Activated CD4-positive, alpha-beta T cell treated with anti-CD3 and anti-CD28 coated beads, Interleukin-2, amount 50 U/mL, for 4 hours (primary cell): ENCODE data around the gene TMEM225B.
"Not testable (repeated sequence)": the region's sequence is repeated elsewhere in the genome, so short reads cannot be mapped to it uniquely, and the experiment has no call there.

Experiments
- DNase-seq, 2 experiments: peaks; one replicate each; pipeline ENCODE4 v3.0.0-alpha.2; 2020

TMEM225B gene

GRCh38 chr7:99579956-99580777 lies 17.9 kb upstream of the TMEM225B start:
- DNase-seq, result peak; percentile 59 to 60

DNA sequence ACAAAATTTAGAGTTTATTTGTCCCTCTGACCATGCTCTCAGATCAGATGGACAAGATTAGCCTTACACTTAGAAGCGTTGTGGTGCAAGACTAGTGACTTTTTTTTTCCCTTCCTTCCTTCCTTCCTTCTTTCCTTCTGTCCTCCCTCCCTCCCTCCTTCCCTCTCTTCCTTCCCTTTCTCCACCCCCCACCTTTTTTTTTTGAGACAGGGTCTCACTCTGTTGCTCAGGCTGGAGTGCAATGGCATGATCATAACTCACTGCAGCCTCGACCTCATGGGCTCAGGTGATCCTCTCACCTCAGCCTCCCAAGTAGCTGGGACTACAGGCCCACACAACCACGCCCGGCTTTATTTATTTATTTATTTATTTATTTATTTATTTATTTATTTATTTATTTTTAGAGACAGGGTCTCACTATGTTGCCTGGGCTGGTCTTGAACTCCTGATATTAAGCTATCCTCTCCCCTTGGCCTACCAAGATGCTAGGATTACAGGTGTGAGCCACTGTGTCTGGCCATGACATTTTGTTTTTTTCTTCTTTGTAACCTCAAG lies 17.2 kb upstream of the TMEM225B start:
- DNase-seq, result not testable (repeated sequence)

GRCh38 chr7:99588868-99589267 lies 9.2 kb upstream of the TMEM225B start:
- no peak for DNase-seq

GRCh38 chr7:99594948-99595745 lies 2.9 kb upstream of the TMEM225B start:
- DNase-seq, result no peak

DNA sequence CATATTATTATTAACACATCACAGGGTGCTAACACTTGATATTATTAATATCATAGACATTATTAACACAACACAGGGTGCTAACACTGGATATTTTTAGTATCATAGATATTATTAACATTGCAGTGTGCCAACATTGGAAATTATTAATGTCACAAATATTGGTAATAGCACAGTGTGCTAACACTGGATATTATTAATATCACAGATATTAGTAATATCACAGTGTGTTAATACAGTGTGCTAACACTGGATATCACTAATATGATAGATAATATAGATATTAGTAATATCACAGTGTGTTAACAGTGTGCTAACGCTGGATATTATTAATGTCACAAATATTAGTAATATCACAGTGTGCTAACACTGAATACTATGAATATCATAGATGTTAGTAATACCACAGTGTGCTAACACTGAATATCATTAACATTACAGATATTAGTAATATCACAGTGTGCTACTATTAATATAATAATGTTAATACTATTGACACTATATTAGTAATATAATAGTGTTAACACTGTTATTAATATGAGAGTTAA lies 1.6 kb upstream of the TMEM225B start:
- DNase-seq, result no peak

DNA sequence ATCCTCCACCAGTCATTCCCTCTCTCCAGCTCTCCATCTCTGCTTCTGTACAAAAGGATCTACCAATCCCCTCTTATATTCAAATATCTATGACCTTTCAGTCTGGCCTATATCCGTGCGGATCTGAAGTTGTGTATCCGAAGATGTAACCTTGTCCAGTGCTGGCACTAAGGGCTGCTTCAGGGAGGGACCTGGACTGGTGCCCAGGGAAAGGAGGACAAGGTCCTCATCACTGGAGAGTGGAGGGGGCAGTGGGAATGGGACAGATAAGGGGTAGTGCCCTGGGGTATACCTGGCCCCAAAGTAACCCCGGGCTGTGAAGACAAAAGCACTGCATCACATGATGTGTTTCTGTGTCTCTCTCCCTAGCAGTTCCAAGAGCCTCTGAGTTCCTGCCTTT lies 1.8 kb downstream of the TMEM225B start:
- no peak for DNase-seq

DNA sequence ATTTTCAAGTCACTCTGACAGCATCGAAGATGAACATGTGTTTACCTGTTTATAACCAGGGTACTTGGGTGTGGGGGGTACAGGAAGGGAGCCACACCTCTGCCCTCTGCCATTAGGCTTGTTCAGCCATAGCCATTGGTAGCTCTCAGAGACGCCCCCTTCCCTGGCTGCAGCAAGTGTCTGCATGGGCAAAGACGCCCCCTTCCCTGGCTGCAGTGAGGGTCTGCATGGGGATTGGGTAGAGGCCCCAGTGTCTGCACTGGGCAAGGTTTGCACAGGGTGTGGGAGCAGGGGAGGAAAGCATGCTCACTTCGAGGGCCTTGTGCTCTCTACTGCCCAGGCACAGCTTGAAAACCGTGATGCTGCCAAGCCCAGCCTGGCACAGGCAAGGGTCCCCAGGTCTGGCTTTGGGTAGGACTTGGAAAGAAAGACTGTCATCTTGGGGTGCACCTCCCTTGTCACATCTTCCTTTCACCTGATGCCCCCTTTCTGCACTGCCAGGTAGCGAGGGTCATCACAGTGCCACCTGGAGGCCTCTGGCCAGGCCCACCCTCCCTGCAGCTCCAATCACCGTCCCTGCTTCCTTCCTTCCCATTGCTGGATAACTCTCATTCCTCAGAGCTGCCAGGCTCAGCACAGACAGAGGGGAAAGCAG lies 3.7 kb downstream of the TMEM225B start:
- DNase-seq, result no peak

DNA sequence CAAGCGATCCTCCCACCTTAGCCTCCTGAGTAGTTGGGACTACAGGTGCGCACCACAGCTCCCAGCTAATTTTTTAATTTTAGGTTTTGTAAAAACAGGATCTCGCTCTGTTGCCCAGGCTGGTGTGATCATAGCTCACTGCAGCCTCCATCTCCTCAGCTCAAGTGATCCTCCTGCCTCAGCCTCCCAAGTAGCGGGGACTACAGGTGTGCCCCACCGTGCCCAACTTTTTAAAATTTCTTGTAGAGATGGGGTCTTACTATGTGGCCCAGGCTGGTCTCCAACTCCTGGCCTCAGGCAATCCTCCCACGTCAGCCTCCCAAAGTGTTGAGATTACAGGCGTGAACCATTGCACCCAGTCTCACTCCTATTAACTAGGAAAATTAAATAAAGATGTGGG lies 7.5 kb downstream of the TMEM225B start:
- DNase-seq, result no peak

DNA sequence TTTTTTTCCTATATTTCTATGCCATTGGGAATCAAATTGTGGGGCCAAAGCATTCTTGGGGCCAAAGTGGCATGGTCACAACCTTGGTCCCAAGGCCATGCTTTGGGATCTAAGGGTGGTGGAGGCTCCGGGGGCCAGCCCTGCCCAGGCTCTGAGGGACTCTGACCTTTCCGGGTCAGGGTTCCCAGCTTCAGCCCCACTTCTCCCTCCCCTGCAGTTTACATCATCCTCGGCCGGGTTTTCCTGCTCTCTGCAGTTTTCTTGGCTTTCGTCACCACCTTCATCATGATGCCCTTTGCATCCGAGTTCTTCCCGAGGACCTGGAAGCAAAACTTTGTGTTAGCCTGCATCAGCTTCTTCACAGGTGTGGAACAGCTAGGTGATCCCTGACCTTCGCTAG lies 8.5 kb downstream of the TMEM225B start:
- DNase-seq, result no peak

DNA sequence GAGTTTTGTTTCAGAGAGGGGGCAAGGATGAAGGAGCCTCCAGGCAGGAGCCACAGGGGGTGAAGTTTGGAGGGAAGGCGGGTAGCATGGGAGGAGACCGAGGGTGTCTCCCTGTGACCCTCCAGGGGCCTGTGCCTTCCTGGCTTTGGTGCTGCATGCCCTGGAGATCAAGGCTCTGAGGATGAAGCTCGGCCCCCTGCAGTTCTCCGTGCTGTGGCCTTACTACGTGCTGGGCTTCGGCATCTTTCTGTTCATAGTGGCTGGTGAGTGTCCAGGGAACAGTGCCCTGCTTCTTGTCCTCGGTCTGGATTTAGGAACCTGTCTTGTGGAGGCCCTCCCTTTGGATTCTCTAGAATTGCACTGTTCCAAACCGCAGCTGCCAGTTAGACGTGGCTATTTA lies 9.5 kb downstream of the TMEM225B start:
- no peak for DNase-seq

GRCh38 chr7:99614495-99614894 lies 16.4 kb downstream of the TMEM225B start:
- DNase-seq, result no peak

DNA sequence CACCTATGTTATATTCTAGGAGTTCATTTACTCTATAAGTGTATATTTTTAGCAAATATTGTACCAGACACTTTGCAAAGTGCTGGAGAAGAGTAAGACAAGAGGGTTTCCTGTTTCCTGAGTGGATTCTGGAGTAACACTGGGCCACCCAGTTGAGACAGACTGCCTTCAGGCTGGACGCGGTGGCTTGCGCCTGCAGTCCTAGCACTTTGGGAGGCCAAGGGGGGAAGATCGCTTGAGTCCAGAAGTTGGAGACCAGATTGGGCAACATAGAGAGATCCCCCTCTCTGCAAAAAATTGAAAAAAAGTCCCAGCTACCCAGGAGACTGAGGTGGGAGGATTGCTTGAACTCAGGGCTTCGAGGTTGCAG lies 17.9 kb downstream of the TMEM225B start:
- no peak for DNase-seq

- peak; percentile 81 to 82 for DNase-seq
Measured at GRCh38 chr7:99616359-99617191, 18.5 kb downstream of the TMEM225B start, which contains the start of gene ZSCAN25. Gene ZSCAN25 (plus strand): TSS chr7:99616946. CDS start chr7:99619607, 2,661 bp downstream.

DNA sequence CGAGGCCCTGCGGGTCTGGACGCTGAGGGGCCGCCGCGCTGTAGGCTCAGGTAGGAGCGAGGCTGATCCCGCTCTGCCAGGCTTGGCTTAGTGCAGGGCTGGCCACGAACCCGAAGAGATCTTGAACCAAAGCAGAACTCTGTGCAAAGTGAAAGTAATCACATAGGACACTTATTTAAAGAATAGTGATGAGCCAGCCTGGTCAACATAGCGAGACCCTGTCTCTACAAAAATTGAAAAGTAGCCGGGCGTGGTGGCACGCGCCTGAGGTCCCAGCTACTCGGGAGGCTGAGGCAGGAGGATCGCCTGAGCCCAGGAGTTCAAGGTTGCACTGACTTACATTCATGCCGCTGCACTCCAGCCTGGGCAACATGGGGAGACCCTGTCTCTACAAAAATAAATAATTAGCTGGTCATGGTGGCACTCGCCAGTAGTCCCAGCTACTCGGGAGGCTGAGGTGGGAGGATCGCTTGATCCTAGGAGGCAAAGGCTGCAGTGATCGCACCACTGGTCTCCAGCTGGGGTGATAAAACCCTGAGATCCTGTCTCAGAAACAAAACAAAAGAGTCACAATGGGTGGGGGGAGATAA lies 19.2 kb downstream of the TMEM225B start:
- no peak for DNase-seq

- DNase-seq, result no peak
Measured at GRCh38 chr7:99618726-99619125, 20.7 kb downstream of the TMEM225B start.

DNA sequence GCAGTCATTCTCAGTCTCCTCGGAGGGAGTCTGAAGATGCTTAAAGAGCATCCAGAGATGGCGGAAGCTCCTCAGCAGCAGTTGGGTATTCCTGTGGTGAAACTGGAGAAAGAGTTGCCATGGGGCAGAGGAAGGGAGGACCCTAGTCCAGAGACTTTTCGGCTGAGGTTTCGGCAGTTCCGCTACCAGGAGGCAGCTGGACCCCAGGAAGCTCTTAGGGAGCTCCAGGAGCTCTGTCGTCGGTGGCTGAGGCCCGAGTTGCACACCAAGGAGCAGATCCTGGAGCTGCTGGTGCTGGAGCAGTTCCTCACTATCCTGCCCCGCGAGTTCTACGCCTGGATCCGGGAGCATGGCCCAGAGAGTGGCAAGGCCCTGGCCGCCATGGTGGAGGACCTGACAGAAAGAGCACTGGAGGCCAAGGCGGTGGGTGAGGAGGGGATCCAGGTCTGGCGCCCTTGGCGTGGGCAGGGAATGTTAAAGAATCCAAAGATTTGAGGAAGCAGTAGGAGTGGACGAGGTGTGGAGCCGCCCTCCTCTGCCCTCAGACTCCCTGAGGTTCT lies 21.6 kb downstream of the TMEM225B start:
- DNase-seq, result no peak

DNA sequence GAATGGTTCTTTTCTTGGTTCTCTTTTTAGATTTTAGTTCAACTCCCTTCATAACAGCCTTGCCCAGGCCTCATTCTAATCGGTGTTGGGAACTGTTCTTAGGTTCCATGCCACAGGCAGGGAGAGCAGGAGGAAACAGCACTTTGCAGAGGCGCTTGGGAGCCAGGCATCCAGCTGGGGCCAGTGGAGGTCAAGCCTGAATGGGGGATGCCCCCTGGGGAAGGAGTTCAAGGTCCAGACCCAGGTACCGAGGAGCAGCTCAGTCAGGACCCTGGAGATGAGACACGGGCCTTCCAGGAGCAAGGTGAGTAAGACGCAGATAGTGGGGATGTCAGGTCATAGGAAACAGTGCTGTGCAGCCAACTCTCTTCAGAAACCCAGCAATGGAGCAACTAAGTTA lies 23.2 kb downstream of the TMEM225B start:
- DNase-seq, result no peak

GRCh38 chr7:99622596-99622995 lies 24.5 kb downstream of the TMEM225B start:
- no peak for DNase-seq

DNA sequence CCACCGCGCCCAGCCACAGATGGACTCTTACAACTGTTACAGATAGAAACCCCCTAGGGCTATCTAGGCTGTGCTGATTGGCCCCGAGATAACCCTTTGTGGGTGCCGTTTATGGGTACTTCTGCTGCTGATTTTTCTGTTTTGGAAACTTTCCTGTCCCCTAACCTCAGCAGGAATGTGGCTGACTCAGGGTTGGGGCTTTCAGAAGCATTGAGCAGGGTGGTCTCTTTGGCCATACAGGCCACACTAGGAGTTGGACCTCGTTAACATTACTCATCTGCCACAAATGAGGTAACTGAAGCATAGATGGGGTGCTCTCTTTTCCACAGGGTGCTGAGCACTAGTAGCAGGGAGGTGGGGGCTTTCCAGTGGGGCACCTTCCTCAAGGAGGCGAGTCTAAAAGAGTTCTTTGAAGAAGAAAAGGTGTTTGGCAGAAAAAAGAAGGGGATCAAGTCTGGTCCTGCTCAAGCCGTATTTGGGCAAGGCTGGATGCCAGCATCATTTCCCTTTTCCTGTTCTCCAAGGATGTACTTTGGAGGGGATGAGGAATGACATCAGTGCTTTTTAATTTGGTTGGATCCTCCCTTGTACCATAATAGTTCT lies 25.1 kb downstream of the TMEM225B start:
- no peak for DNase-seq

GRCh38 chr7:99623702-99624447 lies 25.8 kb downstream of the TMEM225B start:
- no peak for DNase-seq
